HepG2 (cell line): ENCODE results near the gene PKD1L1. TPM values are rescaled to one million over a fixed set of nuclear protein-coding genes. Genes with fewer than 3 reads are reported as not detected.
A peak's percentile ranks its signal among the peaks of the same experiment; 100 is the strongest.

Experiments used
- DNMT1 ChIP-seq: sonication (generic); formaldehyde crosslinking; IDR thresholded peaks from 2 replicates; pipeline ENCODE4 v1.5.1; 2020; ENCODE audit warnings: mild to moderate bottlenecking, missing genetic modification reagents
- FOXA3 ChIP-seq: IDR thresholded peaks from 2 replicates; pipeline ENCODE4 v1.6.1; 2016; ENCODE audit warnings: missing genetic modification reagents, missing compliant biosample characterization
- FOXP4 ChIP-seq: sonication (generic); formaldehyde crosslinking; IDR thresholded peaks from 2 replicates; pipeline ENCODE4 v1.4.0; 2020; ENCODE audit warnings: missing genetic modification reagents
- HDAC2 ChIP-seq: sonication (generic); formaldehyde crosslinking; IDR thresholded peaks from 2 replicates; pipeline ENCODE4 v1.4.0; 2020; ENCODE audit warnings: missing genetic modification reagents
- HHEX ChIP-seq: IDR thresholded peaks from 2 replicates; pipeline ENCODE4 v1.6.1; 2016; ENCODE audit warnings: control low read depth
- MED1 ChIP-seq: sonication (generic); formaldehyde crosslinking; IDR thresholded peaks from 2 replicates; pipeline ENCODE4 v1.4.0; 2020; ENCODE audit warnings: missing genetic modification reagents
- NR2F6 ChIP-seq, 2 experiments: IDR thresholded peaks; 2 replicates each; pipeline ENCODE4 v1.6.1; 2016; ENCODE audit warnings: antibody characterized with exemption in 1 of 2, mild to moderate bottlenecking in 1 of 2
- POGZ ChIP-seq: sonication (generic); formaldehyde crosslinking; IDR thresholded peaks from 2 replicates; pipeline ENCODE4 v1.4.0; 2020; ENCODE audit warnings: mild to moderate bottlenecking, missing genetic modification reagents
- RERE ChIP-seq: IDR thresholded peaks from 2 replicates; pipeline ENCODE4 v1.6.1; 2016; ENCODE audit warnings: low read depth, missing genetic modification reagents, missing compliant biosample characterization
- SOX5 ChIP-seq: IDR thresholded peaks from 2 replicates; pipeline ENCODE4 v1.6.1; 2016; ENCODE audit warnings: borderline replicate concordance
- TFE3 ChIP-seq: IDR thresholded peaks from 2 replicates; pipeline ENCODE4 v1.6.1; 2016
- ZFP37 ChIP-seq: sonication (generic); formaldehyde crosslinking; IDR thresholded peaks from 2 replicates; pipeline ENCODE4 v1.4.0; 2020; ENCODE audit warnings: missing genetic modification reagents, borderline replicate concordance
- ZFP91 ChIP-seq: sonication (generic); formaldehyde crosslinking; IDR thresholded peaks from 2 replicates; pipeline ENCODE4 v1.9.0; 2022; ENCODE audit warnings: missing genetic modification reagents, mild to moderate bottlenecking, borderline replicate concordance
- ZNF567 ChIP-seq: sonication (generic); formaldehyde crosslinking; IDR thresholded peaks from 2 replicates; pipeline ENCODE4 v1.8.1; 2023; ENCODE audit warnings: mild to moderate bottlenecking, missing genetic modification reagents, borderline replicate concordance
- ZNF790 ChIP-seq: sonication (generic); formaldehyde crosslinking; IDR thresholded peaks from 2 replicates; pipeline ENCODE4 v1.8.0; 2022; ENCODE audit warnings: missing genetic modification reagents, mild to moderate bottlenecking, borderline replicate concordance
- polyA plus RNA-seq, 8 experiments: library from polyadenylated mRNA; depleted of rRNA in 3 of 8; stranded (reverse) in 7 of 8; unstranded in 1 of 8; fragments of >200 nt; fragmentation: Illumina TruSeq in 4 of 8; extraction: Trizol in 4 of 8; gene quantifications; 2 replicates each; pipeline versions ENCODE4 v1.2.1 to v1.2.3, GENCODE V29; 2011 to 2016; ENCODE audit warnings: low read depth in 4 of 8, missing spikeins in 1 of 8, mixed read lengths in 1 of 8; ENCODE audit not compliant: insufficient read depth in 1 of 8
- total RNA-seq, 5 experiments: library from RNA; depleted of rRNA; stranded (reverse); fragments of >200 nt; fragmentation: Illumina TruSeq; extraction: Trizol; gene quantifications; 2 replicates each; pipeline ENCODE4 v1.2.3, GENCODE V29; 2016; ENCODE audit warnings: low read depth in 1 of 5

The PKD1L1 gene
- total and polyA plus RNA-seq, 2 of the 13 experiments (the other 11 are each of a cell fraction or from before 2014, with no cell fraction given): 0.01 TPM; not detected in 1

- TF ChIP-seq RERE (peak; percentile 62; the same call in 1 of the 2 replicates), FOXA3 (CRISPR knock-in tag) (peak; percentile 67), ZFP91 (CRISPR knock-in tag) (no peak), HDAC2 (peak; percentile 58; the same call in 1 of the 2 replicates), SOX5 (CRISPR knock-in tag) (peak; percentile 66; the same call in 1 of the 2 replicates), ZFP37 (CRISPR knock-in tag) (no peak), NR2F6 (IDR thresholded peaks at IDR 0.05) (peak; percentile 40; the same call in 1 of the 2 replicates), NR2F6 (CRISPR knock-in tag; IDR thresholded peaks at IDR 0.05) (no peak), POGZ (CRISPR knock-in tag) (no peak), ZNF790 (CRISPR knock-in tag) (no peak), ZNF567 (CRISPR knock-in tag) (no peak), HHEX (CRISPR knock-in tag) (peak; percentile 74; the same call in 1 of the 2 replicates), FOXP4 (CRISPR knock-in tag) (peak; percentile 84), DNMT1 (CRISPR knock-in tag) (no peak), MED1 (CRISPR knock-in tag) (peak; percentile 22; the same call in 1 of the 2 replicates), TFE3 (CRISPR knock-in tag) (peak; percentile 26; the same call in 1 of the 2 replicates)
Measured at GRCh38 chr7:47803025-47803424, 145.2 kb downstream of the PKD1L1 start (continued).
